HEK293 (cell line): ENCODE measurements around the gene PPM1G.

ENCODE experiments used
- ZBTB8A ChIP-seq: fragments of 450-650 bp; formaldehyde crosslinking; IDR thresholded peaks from 2 replicates; pipeline ENCODE4 v1.5.1; 2016; ENCODE audit warnings: missing biosample characterization, missing genetic modification characterization
- ZNF221 ChIP-seq: fragments of 450-650 bp; formaldehyde crosslinking; IDR thresholded peaks from 2 replicates; pipeline ENCODE4 v1.5.1; 2017; ENCODE audit warnings: missing biosample characterization, missing genetic modification characterization, borderline replicate concordance
- ZSCAN16 ChIP-seq: fragments of 450-650 bp; formaldehyde crosslinking; IDR thresholded peaks from 2 replicates; pipeline ENCODE4 v1.5.1; 2016; ENCODE audit warnings: missing biosample characterization, missing genetic modification characterization
- TF ChIP-seq, protein P1 (sequence below): IDR thresholded peaks from 2 replicates; pipeline ENCODE4 v1.6.1; 2011; ENCODE audit warnings: mild to moderate bottlenecking, low read depth, low read length, borderline replicate concordance
- TF ChIP-seq, protein P2 (sequence below): fragments of 450-650 bp; formaldehyde crosslinking; IDR thresholded peaks from 2 replicates; pipeline ENCODE4 v1.5.1; 2016; ENCODE audit warnings: missing biosample characterization, missing genetic modification characterization
- TF ChIP-seq, protein P3 (sequence below): fragments of 450-650 bp; formaldehyde crosslinking; conservative IDR thresholded peaks from 2 replicates; pipeline ENCODE4 v1.5.1; 2016; ENCODE audit warnings: low read depth, missing biosample characterization, missing genetic modification characterization
- TF ChIP-seq, protein P4 (sequence below): fragments of 450-650 bp; formaldehyde crosslinking; IDR thresholded peaks from 2 replicates; pipeline ENCODE4 v1.5.1; 2016; ENCODE audit warnings: missing biosample characterization, missing genetic modification characterization
- TF ChIP-seq, protein P5 (sequence below): fragments of 450-650 bp; formaldehyde crosslinking; IDR thresholded peaks from 2 replicates; pipeline ENCODE4 v1.5.1; 2016; ENCODE audit warnings: missing biosample characterization, missing genetic modification characterization, low read depth
- TF ChIP-seq, protein P6 (sequence below): fragments of 450-650 bp; formaldehyde crosslinking; IDR thresholded peaks from 2 replicates; pipeline ENCODE4 v1.5.1; 2016; ENCODE audit warnings: missing biosample characterization, missing genetic modification characterization
- TF ChIP-seq, protein P7 (sequence below): fragments of 450-650 bp; formaldehyde crosslinking; IDR thresholded peaks from 2 replicates; pipeline ENCODE4 v1.5.1; 2016; ENCODE audit warnings: missing biosample characterization, missing genetic modification characterization, borderline replicate concordance

DNA sequence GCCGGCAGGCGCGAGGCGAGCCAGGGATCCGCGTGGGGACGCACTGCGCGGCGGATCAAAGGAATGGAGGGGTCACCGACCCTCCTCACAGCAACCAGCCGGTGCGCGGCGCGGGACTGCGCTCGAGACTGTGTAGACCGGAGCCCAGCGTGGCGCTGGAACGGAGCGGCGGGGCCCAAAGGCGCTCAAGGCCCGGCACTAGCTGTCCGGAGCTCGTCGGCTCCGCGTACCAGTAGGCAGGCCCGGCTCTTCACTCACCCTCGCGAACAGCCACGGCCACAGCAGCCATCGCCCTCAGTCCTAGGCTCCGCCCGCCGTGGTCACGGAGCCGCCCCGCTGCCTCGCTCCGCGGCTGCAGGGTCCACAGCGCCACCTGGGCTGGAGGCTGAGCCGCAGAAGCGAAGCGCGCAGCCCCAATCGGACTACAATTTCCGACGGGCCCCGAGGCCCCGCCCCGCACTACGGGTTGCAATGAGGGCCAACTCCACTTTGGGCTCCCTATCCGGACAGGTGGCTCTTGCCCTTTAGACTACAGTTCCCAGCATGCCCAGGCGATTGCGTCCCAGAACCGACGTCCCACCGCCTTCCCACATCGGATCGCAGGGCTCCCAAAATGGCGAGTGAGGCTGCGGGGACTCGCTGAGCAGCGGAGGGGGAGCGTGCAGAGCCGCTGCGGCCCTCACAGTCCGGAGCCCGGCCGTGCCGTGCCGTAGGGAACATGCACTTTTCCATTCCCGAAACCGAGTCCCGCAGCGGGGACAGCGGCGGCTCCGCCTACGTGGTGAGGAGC lies 39.2 kb downstream of the PPM1G start, which contains the start of the genes EIF2B4 and SNX17:
- TF ChIP-seq, protein P1, sequence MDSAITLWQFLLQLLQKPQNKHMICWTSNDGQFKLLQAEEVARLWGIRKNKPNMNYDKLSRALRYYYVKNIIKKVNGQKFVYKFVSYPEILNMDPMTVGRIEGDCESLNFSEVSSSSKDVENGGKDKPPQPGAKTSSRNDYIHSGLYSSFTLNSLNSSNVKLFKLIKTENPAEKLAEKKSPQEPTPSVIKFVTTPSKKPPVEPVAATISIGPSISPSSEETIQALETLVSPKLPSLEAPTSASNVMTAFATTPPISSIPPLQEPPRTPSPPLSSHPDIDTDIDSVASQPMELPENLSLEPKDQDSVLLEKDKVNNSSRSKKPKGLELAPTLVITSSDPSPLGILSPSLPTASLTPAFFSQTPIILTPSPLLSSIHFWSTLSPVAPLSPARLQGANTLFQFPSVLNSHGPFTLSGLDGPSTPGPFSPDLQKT = no peak
- TF ChIP-seq, protein P2, sequence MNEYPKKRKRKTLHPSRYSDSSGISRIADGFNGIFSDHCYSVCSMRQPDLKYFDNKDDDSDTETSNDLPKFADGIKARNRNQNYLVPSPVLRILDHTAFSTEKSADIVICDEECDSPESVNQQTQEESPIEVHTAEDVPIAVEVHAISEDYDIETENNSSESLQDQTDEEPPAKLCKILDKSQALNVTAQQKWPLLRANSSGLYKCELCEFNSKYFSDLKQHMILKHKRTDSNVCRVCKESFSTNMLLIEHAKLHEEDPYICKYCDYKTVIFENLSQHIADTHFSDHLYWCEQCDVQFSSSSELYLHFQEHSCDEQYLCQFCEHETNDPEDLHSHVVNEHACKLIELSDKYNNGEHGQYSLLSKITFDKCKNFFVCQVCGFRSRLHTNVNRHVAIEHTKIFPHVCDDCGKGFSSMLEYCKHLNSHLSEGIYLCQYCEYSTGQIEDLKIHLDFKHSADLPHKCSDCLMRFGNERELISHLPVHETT = peak; percentile 80; the same call in 1 of the 2 replicates
- TF ChIP-seq, protein P3, sequence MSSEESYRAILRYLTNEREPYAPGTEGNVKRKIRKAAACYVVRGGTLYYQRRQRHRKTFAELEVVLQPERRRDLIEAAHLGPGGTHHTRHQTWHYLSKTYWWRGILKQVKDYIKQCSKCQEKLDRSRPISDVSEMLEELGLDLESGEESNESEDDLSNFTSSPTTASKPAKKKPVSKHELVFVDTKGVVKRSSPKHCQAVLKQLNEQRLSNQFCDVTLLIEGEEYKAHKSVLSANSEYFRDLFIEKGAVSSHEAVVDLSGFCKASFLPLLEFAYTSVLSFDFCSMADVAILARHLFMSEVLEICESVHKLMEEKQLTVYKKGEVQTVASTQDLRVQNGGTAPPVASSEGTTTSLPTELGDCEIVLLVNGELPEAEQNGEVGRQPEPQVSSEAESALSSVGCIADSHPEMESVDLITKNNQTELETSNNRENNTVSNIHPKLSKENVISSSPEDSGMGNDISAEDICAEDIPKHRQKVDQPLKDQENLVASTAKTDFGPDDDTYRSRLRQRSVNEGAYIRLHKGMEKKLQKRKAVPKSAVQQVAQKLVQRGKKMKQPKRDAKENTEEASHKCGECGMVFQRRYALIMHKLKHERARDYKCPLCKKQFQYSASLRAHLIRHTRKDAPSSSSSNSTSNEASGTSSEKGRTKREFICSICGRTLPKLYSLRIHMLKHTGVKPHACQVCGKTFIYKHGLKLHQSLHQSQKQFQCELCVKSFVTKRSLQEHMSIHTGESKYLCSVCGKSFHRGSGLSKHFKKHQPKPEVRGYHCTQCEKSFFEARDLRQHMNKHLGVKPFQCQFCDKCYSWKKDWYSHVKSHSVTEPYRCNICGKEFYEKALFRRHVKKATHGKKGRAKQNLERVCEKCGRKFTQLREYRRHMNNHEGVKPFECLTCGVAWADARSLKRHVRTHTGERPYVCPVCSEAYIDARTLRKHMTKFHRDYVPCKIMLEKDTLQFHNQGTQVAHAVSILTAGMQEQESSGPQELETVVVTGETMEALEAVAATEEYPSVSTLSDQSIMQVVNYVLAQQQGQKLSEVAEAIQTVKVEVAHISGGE = peak; percentile 91
- TF ChIP-seq, protein P4, sequence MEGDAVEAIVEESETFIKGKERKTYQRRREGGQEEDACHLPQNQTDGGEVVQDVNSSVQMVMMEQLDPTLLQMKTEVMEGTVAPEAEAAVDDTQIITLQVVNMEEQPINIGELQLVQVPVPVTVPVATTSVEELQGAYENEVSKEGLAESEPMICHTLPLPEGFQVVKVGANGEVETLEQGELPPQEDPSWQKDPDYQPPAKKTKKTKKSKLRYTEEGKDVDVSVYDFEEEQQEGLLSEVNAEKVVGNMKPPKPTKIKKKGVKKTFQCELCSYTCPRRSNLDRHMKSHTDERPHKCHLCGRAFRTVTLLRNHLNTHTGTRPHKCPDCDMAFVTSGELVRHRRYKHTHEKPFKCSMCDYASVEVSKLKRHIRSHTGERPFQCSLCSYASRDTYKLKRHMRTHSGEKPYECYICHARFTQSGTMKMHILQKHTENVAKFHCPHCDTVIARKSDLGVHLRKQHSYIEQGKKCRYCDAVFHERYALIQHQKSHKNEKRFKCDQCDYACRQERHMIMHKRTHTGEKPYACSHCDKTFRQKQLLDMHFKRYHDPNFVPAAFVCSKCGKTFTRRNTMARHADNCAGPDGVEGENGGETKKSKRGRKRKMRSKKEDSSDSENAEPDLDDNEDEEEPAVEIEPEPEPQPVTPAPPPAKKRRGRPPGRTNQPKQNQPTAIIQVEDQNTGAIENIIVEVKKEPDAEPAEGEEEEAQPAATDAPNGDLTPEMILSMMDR (tag by site-specific recombination) = peak; percentile 99
- TF ChIP-seq, protein P5, sequence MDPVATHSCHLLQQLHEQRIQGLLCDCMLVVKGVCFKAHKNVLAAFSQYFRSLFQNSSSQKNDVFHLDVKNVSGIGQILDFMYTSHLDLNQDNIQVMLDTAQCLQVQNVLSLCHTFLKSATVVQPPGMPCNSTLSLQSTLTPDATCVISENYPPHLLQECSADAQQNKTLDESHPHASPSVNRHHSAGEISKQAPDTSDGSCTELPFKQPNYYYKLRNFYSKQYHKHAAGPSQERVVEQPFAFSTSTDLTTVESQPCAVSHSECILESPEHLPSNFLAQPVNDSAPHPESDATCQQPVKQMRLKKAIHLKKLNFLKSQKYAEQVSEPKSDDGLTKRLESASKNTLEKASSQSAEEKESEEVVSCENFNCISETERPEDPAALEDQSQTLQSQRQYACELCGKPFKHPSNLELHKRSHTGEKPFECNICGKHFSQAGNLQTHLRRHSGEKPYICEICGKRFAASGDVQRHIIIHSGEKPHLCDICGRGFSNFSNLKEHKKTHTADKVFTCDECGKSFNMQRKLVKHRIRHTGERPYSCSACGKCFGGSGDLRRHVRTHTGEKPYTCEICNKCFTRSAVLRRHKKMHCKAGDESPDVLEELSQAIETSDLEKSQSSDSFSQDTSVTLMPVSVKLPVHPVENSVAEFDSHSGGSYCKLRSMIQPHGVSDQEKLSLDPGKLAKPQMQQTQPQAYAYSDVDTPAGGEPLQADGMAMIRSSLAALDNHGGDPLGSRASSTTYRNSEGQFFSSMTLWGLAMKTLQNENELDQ (tag by site-specific recombination) = no peak
- no peak for TF ChIP-seq ZSCAN16 (tag by site-specific recombination)
- TF ChIP-seq, protein P6, sequence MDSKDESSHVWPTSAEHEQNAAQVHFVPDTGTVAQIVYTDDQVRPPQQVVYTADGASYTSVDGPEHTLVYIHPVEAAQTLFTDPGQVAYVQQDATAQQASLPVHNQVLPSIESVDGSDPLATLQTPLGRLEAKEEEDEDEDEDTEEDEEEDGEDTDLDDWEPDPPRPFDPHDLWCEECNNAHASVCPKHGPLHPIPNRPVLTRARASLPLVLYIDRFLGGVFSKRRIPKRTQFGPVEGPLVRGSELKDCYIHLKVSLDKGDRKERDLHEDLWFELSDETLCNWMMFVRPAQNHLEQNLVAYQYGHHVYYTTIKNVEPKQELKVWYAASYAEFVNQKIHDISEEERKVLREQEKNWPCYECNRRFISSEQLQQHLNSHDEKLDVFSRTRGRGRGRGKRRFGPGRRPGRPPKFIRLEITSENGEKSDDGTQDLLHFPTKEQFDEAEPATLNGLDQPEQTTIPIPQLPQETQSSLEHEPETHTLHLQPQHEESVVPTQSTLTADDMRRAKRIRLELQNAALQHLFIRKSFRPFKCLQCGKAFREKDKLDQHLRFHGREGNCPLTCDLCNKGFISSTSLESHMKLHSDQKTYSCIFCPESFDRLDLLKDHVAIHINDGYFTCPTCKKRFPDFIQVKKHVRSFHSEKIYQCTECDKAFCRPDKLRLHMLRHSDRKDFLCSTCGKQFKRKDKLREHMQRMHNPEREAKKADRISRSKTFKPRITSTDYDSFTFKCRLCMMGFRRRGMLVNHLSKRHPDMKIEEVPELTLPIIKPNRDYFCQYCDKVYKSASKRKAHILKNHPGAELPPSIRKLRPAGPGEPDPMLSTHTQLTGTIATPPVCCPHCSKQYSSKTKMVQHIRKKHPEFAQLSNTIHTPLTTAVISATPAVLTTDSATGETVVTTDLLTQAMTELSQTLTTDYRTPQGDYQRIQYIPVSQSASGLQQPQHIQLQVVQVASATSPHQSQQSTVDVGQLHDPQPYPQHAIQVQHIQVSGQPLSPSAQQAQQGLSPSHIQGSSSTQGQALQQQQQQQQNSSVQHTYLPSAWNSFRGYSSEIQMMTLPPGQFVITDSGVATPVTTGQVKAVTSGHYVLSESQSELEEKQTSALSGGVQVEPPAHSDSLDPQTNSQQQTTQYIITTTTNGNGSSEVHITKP (tag by site-specific recombination) = peak; percentile 44
- TF ChIP-seq ZBTB8A = peak; percentile 65
- 0 out of 2 replicates have a peak, but pooled peaks have one; percentile 41 for TF ChIP-seq ZNF221
- TF ChIP-seq, protein P7, sequence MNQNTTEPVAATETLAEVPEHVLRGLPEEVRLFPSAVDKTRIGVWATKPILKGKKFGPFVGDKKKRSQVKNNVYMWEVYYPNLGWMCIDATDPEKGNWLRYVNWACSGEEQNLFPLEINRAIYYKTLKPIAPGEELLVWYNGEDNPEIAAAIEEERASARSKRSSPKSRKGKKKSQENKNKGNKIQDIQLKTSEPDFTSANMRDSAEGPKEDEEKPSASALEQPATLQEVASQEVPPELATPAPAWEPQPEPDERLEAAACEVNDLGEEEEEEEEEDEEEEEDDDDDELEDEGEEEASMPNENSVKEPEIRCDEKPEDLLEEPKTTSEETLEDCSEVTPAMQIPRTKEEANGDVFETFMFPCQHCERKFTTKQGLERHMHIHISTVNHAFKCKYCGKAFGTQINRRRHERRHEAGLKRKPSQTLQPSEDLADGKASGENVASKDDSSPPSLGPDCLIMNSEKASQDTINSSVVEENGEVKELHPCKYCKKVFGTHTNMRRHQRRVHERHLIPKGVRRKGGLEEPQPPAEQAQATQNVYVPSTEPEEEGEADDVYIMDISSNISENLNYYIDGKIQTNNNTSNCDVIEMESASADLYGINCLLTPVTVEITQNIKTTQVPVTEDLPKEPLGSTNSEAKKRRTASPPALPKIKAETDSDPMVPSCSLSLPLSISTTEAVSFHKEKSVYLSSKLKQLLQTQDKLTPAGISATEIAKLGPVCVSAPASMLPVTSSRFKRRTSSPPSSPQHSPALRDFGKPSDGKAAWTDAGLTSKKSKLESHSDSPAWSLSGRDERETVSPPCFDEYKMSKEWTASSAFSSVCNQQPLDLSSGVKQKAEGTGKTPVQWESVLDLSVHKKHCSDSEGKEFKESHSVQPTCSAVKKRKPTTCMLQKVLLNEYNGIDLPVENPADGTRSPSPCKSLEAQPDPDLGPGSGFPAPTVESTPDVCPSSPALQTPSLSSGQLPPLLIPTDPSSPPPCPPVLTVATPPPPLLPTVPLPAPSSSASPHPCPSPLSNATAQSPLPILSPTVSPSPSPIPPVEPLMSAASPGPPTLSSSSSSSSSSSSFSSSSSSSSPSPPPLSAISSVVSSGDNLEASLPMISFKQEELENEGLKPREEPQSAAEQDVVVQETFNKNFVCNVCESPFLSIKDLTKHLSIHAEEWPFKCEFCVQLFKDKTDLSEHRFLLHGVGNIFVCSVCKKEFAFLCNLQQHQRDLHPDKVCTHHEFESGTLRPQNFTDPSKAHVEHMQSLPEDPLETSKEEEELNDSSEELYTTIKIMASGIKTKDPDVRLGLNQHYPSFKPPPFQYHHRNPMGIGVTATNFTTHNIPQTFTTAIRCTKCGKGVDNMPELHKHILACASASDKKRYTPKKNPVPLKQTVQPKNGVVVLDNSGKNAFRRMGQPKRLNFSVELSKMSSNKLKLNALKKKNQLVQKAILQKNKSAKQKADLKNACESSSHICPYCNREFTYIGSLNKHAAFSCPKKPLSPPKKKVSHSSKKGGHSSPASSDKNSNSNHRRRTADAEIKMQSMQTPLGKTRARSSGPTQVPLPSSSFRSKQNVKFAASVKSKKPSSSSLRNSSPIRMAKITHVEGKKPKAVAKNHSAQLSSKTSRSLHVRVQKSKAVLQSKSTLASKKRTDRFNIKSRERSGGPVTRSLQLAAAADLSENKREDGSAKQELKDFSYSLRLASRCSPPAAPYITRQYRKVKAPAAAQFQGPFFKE (tag by site-specific recombination) = no peak
